GM18861 (cell line): ENCODE data around the gene KIAA1217.

ENCODE experiments used
- ATAC-seq: cut with Tn5 transposase; IDR thresholded peaks from one replicate; pipeline ENCODE4 v1.9.1; 2021; ENCODE audit not compliant: unreplicated experiment

KIAA1217 gene

GRCh38 chr10:24207341-24207740 lies 1.6 kb upstream of the KIAA1217 start:
- ATAC-seq: no peak

DNA sequence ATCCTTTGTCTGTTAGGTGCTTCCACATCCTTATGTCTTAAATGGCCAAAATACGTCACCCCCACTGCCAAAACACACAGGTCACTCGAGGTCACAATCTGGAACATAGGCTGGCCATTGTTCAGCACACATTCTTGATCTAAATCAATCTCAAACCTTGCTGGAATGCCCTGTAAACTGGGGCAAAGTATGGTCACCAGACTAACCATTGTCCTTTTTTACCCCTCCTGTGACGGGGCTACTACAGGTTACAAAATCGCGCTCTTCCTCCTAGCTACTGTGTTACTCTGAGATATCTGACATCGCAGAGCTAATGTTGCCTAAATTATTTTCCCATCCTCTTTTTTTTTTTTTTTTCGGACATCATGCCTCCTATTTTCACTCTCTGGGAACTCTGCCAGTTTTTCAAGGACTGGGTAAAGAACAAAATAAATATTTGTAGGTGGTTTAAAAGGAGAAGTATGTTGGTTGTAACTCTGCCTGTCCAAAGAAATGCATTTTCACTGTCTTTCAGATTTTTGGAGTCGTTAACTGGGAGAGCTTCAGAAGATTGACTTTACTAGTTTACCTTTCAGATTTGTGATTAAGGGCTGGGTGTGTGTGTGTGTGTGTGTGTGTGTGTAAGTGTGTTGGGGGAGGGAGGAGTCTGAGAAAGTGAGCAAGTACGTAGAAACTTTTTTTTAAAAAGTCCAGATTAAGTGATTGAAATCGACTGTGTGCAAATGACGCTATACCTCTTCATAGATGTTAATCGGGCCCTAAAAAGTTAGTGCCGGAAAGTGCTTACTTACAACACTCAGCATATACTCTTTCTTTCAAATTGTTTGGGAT lies 942 bp upstream of the KIAA1217 start:
- no peak for ATAC-seq

- peak; percentile 50 for ATAC-seq
Measured at GRCh38 chr10:24209432-24209771, 464 bp downstream of the KIAA1217 start.

DNA sequence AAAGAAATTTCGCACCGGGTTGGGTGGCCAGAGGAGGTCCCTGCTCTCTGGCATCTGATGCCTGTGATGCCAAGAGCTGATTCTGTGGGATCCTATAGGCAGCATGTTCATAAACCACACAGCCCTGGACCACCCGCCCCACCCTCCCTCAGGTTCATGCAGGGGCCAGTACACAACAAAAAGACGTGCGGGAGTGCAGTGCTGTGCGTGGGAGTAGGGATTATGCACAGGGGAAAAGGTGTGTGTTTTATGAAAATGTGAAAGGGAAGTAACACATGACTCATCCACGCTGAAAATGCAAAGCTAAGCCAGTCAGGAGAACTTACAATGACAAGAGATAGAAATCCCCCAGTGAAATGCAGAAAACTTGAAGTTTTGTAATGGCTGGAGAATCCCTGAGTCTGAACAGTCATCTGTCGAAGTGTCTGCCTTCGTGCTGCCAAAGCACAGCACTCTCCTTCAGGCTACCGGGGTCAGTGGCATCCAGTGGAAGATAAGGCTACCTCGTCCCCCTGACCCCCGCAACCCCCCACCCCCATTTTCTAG lies 1.1 kb downstream of the KIAA1217 start:
- ATAC-seq: peak; percentile 66

DNA sequence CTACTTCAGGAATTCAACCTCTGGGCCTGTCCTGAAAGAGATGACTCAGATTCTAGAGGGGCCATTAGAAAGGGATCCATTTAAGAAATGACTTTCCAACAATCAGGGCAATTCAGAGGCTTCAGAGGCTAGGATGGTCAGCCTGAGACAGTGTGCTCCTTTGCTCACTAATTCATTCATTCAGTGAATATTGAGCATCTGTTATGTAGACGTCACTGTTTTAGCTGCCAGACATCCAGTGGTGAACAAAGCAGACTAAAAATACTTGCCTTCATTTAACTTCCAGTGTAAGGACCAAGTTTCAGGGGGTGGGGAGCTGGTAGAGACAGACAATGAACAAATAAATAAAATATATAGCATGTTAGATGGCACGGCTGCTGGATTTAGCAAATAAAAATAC lies 1.6 kb downstream of the KIAA1217 start:
- ATAC-seq: no peak

DNA sequence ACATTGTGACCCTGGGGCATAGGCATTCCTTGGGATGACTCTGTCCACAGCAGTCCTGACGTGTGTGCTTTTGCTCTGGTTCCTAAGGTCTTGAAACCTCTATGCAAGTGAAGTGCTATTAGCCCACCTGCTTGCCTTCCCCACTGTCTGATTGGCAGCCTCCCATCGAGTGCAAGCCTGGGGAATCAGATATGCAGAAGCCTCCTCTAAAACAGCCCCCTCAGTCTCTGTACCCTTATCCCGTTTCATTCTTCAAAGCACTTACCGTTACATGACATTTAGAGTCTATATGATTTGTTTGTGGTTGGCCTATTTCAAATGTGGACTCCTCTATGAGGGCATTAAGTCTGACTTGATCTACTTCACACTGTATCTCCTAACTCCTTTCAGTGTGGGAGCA lies 4.3 kb downstream of the KIAA1217 start:
- ATAC-seq: no peak

GRCh38 chr10:24213881-24214280 lies 4.9 kb downstream of the KIAA1217 start:
- ATAC-seq: no peak

GRCh38 chr10:24214762-24215161 lies 5.8 kb downstream of the KIAA1217 start:
- no peak for ATAC-seq

DNA sequence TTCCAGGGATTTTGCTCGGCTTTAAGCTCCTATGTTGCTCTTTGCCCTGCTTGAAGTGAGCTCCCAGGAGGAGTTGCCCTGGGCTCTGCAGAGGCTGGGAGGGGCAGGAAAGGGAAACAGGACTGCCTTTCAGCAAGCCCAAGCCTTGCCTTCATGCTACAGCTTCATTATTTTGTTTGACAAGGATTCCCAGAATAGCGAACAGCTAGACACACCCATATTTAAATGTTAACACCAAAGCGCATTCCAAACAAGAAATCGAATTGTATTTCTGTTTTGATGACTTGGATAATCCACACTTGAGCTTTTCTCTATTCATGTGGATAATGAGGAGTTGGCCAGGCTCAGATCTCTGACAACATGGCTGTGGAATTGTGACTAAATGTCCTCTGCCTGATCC lies 6.3 kb downstream of the KIAA1217 start:
- ATAC-seq: no peak

- ATAC-seq: no peak
Measured at GRCh38 chr10:24215603-24216002, 6.7 kb downstream of the KIAA1217 start.

DNA sequence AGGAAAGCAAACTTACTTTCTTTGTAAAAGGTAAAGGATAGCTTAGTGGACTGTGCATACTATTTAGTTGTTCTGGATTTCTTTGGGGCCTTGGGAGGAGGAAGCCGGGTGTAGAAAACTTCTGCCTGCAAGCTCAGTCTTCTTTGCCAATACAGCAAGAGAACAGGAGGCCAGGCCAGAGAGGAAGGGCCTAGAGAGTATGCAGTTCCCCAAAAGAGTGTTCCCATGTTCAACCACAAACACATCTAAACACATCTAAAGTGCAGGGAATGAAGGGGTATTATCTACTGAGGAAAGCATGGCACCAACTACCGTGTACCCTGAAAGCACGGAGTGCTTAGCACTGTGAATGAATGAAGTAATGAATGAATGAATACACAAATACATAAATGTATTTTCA lies 11.0 kb downstream of the KIAA1217 start:
- ATAC-seq: no peak

- ATAC-seq: no peak
Measured at GRCh38 chr10:24223341-24223740, 14.4 kb downstream of the KIAA1217 start.

DNA sequence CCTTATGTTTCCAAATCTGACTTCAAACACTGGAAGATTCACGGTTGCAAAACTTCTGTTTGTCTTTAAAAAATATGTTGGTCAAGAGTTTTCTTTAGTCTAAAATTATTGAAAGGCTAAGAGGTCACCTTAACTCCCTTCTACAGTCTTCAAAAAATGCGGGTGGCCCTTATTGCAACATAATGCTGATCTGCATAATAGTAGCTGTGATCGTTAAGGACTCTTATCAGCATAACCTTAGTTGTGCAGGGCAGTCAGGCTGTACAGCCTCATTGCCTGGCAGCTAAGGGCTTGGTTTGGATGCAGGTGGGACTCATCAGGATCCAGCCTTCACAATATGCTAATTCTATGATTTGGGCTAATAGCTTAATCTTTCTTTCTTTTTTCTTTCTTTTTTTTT lies 15.0 kb downstream of the KIAA1217 start:
- no peak for ATAC-seq

- no peak for ATAC-seq
Measured at GRCh38 chr10:24228642-24229041, 19.7 kb downstream of the KIAA1217 start.

DNA sequence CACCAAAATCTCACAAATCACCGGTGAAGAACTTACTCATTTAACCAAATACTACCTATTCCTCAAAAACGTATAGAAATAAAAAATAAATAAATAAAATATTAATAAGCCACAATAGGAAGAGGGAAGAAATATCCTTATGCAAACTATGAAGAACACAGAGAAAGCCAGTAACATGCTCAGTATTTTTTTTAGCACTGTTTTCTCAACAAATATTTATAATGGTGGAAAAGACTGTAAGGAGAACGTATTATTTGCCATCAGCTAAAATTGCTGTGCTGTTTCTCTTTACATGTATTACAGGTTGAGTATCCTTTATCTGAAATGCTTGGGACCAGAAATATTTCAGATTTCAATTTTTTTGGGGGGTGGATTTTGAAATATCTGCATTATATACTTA lies 21.0 kb downstream of the KIAA1217 start:
- ATAC-seq: no peak

GRCh38 chr10:24231200-24231599 lies 22.3 kb downstream of the KIAA1217 start:
- no peak for ATAC-seq

DNA sequence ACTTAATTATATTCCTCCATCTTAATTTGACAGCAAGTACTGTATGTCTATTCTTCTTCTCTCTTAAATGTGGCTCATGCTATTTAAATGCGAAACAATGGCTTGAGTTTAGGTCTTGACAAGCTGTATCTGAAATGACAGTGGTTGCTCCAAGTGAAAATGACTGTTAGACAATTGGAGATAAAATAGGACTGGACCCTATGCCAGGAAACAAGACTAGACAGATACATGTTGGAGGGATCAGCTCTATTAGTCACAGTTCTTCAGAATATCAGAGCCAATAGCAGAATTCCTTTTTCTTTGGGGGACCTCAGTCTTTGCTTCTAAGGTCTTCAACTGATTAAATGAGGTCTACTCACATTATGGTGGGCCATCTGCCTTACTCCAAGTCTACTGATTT lies 25.8 kb downstream of the KIAA1217 start:
- no peak for ATAC-seq

DNA sequence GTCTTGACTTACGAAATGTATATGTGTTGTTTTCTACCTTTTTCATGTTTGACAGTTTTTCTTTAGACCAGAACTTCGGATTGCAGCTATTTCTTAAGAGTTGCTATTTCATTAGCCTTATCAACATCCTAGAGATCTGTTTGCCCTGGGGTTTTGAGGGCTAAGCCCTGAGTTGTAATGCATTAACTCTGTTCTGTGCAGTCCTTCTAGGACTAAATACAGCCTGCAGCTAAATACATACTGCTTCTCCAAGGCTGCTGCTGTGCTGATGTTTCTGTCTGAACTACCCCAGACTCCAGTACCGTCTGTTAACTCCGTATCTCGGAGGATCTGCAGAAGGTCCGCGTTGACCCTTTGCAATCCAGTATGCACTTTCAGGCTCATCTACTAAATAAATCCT lies 26.5 kb downstream of the KIAA1217 start:
- ATAC-seq: no peak

DNA sequence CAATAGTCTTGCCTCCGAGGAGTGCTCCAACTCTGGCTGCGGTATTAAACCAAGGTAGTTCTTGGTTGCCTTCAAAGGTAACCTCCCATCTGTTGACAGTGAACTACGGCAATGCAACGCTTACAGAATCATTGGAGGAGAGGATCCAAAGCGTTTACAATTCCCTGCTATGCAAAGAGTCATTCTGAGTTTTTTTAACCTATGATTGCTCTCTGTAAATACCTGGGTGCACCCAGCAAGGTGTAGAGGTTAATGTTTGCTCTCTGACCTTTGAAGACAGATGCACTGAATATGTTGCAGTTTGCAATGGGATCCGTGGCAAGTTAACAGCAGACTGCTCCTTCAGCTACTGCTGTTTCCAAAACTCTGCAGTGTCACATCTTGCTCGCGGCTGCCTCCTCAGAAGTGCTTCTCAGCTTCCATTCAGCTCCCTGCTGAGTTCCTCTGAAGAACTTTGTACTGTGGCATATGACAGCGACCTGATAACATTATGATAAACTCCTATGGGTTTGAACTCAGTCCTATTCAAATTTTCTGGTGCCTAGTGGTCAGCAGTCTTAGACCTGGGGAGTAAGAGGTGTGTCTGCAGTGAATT lies 29.0 kb downstream of the KIAA1217 start:
- ATAC-seq: no peak

DNA sequence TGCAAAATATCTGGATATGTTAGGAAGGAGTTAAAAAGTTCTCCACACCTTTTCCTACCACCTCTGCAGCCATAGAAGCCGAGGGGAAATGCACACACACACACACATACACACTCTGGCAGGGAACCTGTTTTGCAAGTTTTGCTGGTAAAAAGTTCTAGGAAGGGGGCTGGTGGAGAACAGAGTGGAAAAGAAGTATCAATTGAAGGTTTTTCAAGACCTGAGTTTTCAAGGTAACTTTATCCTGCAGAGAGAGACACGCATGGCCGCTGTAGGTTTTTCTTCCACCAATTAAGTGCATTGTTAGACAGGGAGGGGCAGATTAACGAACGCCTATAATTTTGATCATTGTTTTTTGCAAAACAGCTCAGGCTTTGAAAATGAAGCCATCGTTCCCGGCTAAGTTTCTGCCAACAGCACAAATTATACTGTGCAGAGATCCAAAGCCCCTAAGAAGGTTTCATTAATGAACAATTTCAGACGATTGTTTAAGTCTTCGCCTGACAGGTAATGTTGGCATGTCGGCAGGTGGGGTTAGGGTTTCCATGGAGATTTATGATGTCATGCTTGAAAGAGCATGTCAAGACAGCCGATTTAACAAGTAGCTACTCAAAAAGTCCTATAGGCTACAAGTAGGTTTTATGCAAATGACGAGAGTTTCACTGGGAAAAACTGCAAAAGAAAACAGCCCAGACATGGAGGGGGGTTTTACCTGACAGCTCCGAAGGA lies 29.7 kb downstream of the KIAA1217 start:
- ATAC-seq: no peak

DNA sequence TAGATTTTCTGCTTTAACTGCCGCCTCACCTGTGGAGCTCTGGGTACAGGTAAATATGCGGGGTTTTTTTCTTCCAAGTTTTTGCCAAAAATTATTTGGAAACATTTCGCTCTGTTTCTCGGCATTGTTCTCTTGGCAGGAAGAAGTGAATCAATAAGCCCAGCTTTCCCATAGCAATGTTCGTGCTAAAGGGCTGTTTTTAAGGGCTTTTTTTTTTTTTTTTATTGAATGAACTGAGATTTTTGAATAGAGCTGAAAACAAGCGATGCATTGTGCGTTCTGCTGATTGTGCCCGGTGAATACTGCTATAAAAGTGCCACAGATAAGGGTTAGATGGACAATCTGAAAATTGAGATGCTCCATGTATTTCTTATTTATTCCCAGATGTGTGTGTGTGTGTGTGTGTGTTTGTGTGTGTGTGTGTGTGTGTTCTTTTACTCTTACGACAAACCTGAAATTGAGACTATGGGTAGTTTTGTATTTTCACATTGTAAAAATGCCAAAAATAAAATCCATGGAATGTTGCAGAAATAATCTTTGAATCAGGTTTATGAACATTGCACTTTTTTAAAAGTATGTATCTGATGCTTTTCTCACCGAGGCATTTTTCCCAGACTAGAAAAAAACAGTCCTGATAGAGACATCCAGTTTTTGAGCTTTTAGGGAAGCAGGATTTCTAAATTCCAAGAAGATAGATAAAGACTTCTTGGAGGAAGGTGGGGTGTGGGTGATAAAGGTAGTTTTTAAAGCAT lies 30.5 kb downstream of the KIAA1217 start:
- no peak for ATAC-seq
